GM21367 (cell line): ENCODE data around the gene DLL4.
"Not testable (repeated sequence)": the region's sequence is repeated elsewhere in the genome, so short reads cannot be mapped to it uniquely, and the experiment has no call there.

Source experiments
- ATAC-seq: cut with Tn5 transposase; IDR thresholded peaks from one replicate; pipeline ENCODE4 v1.9.1; 2021; ENCODE audit not compliant: unreplicated experiment

The DLL4 gene

DNA sequence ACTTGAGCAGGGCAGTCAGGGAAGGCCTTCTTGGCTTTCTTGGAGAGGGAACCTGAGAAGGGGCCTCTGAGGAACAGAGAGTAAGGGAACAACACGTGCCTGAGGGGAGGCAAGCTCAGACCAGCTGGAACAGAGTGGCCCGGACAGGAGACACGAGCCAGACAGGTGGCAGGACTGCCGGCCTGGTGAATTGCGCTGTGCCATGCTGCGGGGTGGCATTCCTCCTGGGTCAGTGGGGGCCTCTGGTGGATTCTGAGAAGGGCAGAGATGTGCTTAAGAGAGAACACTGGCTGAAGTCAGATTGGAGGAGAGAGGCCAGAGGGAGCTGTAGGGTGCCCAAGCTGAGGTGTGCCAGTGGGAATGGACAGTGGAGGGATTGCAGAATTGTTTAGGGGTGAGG lies 29.0 kb downstream of the DLL4 start:
- no peak for ATAC-seq

GRCh38 chr15:40958723-40959122 lies 29.6 kb downstream of the DLL4 start:
- no peak for ATAC-seq

DNA sequence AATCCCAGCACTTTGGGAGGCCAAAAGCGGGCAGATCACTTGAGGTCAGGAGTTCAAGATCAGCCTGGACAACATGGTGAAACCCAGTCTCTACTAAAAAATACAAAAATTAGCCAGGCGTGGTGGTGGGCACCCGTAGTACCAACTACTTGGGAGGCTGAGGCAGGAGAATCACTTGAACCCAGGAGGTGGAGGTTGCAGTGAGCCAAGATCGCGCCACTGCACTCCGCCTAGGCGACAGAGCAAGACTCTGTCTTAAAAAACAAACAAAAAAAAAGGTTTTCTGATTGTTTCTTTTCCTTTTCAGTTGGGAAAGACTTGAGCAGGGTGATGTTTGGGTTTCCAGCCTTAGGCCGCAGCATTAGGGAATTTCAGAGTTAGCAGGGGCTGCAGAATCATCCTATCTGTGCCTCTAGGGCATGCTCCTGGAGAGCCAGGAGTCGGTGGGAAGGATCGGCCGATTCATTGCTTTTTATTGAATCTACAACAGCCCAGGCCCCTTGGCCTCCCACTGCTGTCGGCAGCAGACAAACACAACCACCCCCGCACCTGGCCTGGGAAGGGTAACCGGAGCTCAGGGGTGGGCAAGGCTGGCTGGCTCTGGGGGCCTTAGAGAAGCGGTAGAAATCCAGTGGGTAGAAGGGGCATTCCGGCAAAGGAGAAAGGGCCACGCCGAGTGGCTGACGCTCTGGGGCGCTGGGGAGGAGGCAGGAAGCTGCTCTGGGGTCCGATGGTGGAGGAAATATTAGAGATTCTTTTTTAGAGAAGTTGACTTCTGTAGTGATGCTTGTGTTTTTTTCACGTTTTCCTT lies 30.4 kb downstream of the DLL4 start:
- ATAC-seq = no peak

- no peak for ATAC-seq
Measured at GRCh38 chr15:40960151-40960885, 31.2 kb downstream of the DLL4 start.

GRCh38 chr15:40960925-40961324 lies 31.8 kb downstream of the DLL4 start:
- ATAC-seq = no peak

- not testable (repeated sequence) for ATAC-seq
Measured at GRCh38 chr15:40961740-40962139, 32.6 kb downstream of the DLL4 start.

GRCh38 chr15:40962317-40962716 lies 33.2 kb downstream of the DLL4 start:
- ATAC-seq = not testable (repeated sequence)

GRCh38 chr15:40963201-40963600 lies 34.1 kb downstream of the DLL4 start:
- ATAC-seq = no peak

DNA sequence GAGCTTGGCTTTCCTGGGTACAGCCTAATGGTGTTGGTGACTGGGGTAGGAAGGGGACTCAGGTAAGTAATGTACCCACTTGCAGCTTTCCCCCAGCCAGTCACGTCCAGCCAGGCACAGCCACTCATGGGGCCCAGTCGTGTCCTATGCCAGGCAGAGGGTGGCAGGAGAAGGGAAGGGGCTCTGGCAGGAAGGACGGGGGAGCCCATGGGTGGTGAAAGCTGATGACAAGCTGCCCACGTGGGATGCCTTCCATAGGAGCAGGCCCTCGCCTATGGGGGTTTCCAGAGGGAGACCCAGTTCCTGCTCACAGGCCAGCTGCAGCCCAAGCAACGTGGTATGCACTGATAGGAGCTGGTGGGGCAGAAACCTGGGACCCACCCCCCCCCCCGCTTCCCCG lies 34.9 kb downstream of the DLL4 start:
- no peak for ATAC-seq

DNA sequence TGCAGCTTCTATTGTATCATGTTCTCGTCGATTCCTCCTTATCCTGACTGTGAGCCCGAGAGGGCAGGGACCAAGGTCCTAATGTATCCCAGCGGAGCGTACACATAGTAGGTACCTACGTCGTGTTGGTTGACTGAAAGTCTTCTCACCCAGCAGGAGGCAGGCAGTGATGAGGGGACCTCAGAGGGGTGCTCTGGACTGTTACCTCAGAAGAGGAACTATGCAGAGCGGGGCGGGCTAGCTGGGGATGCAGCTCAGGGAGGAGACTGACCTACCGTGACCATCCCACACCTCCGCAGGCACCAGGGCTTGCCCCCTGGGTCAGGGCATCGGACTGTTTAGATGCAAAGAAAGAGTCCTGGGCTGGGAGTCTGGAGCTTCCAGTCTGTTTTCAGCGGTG lies 35.5 kb downstream of the DLL4 start:
- no peak for ATAC-seq

DNA sequence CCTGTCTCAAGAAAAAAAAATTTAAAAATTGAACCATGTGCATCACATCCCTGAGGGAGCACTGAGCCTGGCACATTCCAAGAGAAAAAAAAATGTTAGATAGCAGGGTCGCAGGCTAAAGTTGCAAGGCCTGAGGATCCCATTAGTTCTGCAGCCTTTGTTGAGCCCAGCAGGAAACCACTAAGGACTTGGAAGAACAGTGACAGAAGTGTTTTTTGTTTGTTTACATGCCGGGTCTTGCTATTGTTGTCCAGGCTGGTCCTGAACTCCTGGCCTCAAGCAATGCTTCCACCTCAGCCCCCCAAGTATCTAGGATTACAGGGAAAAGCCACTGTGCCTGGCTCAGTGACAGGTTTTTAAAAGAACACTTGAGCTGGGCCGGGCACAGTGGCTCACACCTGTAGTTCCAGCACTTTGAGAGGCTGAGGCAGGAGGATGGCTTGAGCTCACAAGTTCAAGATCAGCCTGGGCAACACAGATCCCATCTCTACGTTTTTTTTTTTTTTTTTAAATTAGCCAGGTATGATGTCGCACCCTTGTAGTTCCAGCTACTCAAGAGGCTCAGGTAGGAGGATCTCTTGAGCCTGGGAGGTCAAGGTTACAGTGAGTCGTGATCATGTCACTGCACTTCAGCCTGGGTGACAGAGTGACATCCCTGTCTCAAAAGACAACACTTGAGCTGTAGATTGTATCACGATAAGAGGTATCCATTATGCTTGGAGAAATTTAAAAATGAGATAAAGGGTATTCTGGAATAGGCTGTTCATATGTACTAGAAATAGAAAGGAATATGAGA lies 39.3 kb downstream of the DLL4 start:
- ATAC-seq = no peak

- no peak for ATAC-seq
Measured at GRCh38 chr15:40969363-40969762, 40.2 kb downstream of the DLL4 start.

- no peak for ATAC-seq
Measured at GRCh38 chr15:40974879-40975278, 45.7 kb downstream of the DLL4 start.

DNA sequence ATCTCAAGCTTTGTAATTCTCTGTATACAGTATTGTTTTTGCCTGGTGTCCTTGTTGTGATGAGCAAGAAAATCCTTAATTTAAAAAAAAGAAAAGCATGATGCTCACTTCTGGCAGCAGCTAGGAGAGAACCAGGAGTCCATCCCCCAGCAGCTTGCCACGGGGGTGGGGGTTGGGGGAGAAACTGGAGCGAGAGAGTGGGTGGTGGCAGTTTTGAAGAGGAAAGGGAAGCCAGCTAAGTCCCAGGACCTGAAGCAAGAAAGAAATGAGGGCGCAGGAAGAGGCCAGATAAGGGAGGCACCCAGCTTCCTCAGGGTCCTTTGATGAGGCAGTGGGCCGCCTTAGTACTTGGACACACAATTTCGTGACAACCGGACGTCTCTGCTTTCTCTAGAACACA lies 47.7 kb downstream of the DLL4 start:
- ATAC-seq = no peak

- no peak for ATAC-seq
Measured at GRCh38 chr15:40978141-40978540, 49.0 kb downstream of the DLL4 start.

GRCh38 chr15:40978562-40978961 lies 49.4 kb downstream of the DLL4 start:
- ATAC-seq = no peak

GRCh38 chr15:40981186-40981585 lies 52.0 kb downstream of the DLL4 start:
- no peak for ATAC-seq

- no peak for ATAC-seq
Measured at GRCh38 chr15:40982855-40983254, 53.7 kb downstream of the DLL4 start.

GRCh38 chr15:40984406-40984805 lies 55.3 kb downstream of the DLL4 start:
- no peak for ATAC-seq

DNA sequence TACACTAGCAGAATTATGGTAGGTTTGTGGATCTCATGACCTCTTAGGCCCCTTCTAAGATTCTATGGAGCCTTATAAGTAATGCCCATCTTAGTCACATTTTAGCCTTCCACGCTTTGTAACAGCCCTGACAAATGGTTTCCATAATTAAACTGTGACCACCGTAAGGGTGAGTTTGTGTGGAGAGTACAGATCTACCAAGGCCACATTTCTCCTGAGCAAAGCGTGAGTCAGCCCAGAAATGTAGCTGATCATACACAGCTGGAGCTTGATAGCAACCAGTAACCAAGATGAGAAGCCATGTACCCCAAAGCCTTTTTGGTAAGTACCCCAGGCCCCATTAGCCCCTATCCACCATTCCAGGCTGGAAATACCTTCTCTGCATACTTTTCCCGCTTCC lies 55.8 kb downstream of the DLL4 start:
- no peak for ATAC-seq

DNA sequence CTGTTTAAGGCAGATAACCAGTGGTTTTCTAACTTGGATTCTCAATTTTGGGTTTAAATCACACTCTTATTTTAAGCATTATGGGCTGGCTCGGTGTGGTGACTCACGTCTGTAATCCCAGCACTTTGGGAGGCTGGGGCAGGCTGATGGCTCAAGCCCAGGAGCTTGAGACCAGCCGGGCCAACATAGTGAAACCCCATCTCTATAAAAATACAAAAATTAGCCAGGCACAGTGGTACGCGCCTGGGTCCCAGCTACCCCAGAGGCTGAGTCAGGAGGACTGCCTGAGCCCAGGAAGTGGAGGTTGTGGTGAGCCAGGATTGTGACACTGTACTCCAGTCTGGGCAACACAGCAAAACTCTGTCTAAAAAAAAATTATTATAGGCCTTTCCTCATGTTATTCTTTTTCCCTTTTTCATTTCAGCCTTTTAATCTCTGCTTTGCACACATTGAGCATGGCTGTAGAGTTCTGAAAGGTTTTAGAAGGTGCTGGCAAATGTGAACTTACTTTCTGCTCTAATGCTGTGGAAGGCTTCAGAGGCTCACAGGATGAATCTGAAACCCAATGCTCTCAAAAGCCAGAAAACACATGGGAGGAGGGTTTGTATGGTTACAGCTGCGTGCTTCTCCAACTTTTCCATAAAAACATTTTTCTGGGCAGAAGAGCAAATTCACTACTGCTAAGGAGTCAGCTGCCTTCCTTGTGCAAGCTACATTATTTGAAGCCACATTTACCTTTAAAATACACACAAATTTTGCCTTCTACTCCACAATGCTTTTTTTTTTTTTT lies 56.6 kb downstream of the DLL4 start:
- no peak for ATAC-seq
